Neuronal stem cell (in vitro differentiated cells): Measurements from ENCODE around the gene EPHA4.

Experiments
- DNase-seq: peaks from one replicate; pipeline ENCODE4 v3.0.0-alpha.2; 2013; ENCODE audit warnings: low spot score
- H2AFZ ChIP-seq: one replicate; pipeline ENCODE4 v1.6.1; 2013; ENCODE audit warnings: mild to moderate bottlenecking, low read length, inconsistent platforms
- H2AK5ac ChIP-seq: 2 replicates; pipeline ENCODE4 v1.6.1; 2013; ENCODE audit warnings: low read depth, mild to moderate bottlenecking, inconsistent platforms, low read length, moderate library complexity, mixed read lengths
- H2BK120ac ChIP-seq: 2 replicates; pipeline ENCODE4 v1.6.1; 2013; ENCODE audit warnings: low read depth, mild to moderate bottlenecking, inconsistent platforms, low read length, moderate library complexity, mixed read lengths
- H2BK12ac ChIP-seq: one replicate; pipeline ENCODE4 v1.6.1; 2013; ENCODE audit warnings: low read length, inconsistent platforms
- H2BK15ac ChIP-seq: 2 replicates; pipeline ENCODE4 v1.6.1; 2013; ENCODE audit warnings: mild to moderate bottlenecking, low read length, inconsistent platforms, mixed read lengths
- H2BK5ac ChIP-seq: one replicate; pipeline ENCODE4 v1.6.1; 2013; ENCODE audit warnings: inconsistent platforms, mild to moderate bottlenecking, low read length, moderate library complexity
- H3K14ac ChIP-seq: one replicate; pipeline ENCODE4 v1.6.1; 2013; ENCODE audit warnings: low read length, inconsistent platforms
- H3K18ac ChIP-seq: 2 replicates; pipeline ENCODE4 v1.6.1; 2013; ENCODE audit warnings: low read length, inconsistent platforms
- H3K23ac ChIP-seq: 2 replicates; pipeline ENCODE4 v1.6.1; 2013; ENCODE audit warnings: low read depth, mild to moderate bottlenecking, mixed read lengths, low read length, inconsistent platforms; ENCODE audit not compliant: poor library complexity
- H3K27ac ChIP-seq: replicated peaks from 3 replicates; pipeline ENCODE4 v1.5.1; 2013; ENCODE audit warnings: low read length, inconsistent platforms
- H3K27me3 ChIP-seq, 3 experiments: 2 replicates each; pipeline ENCODE4 v1.6.1; 2013; ENCODE audit warnings: low read length in 3 of 3, mild to moderate bottlenecking in 2 of 3, inconsistent platforms in 1 of 3, low read depth in 1 of 3, mixed read lengths in 1 of 3, moderate library complexity in 1 of 3; ENCODE audit not compliant: control insufficient read depth in 3 of 3, insufficient read depth in 3 of 3
- H3K36me3 ChIP-seq, 2 donors: replicated peaks in 1 of 2; 2 replicates each; pipeline ENCODE4 v1.6.1; 2013; ENCODE audit warnings: low read length in 2 of 2; ENCODE audit not compliant: control insufficient read depth in 2 of 2, insufficient read depth in 2 of 2
- H3K4ac ChIP-seq: 2 replicates; pipeline ENCODE4 v1.6.1; 2013; ENCODE audit warnings: inconsistent platforms, mild to moderate bottlenecking, low read length, moderate library complexity
- H3K4me1 ChIP-seq, 2 donors: 1 replicate in 1 of 2; 2 replicates in 1 of 2; pipeline ENCODE4 v1.6.1; 2013; ENCODE audit warnings: low read length in 2 of 2, low read depth in 1 of 2; ENCODE audit not compliant: control insufficient read depth in 2 of 2, insufficient read depth in 1 of 2
- H3K4me2 ChIP-seq: one replicate; pipeline ENCODE4 v1.6.1; 2013; ENCODE audit warnings: mild to moderate bottlenecking, low read length, inconsistent platforms; ENCODE audit not compliant: insufficient read depth, poor library complexity, severe bottlenecking
- H3K4me3 ChIP-seq, 2 donors: 2 replicates each; pipeline ENCODE4 v1.5.1; 2013; ENCODE audit warnings: low read length in 2 of 2, mild to moderate bottlenecking in 2 of 2, inconsistent platforms in 1 of 2, moderate library complexity in 1 of 2
- H3K79me1 ChIP-seq: one replicate; pipeline ENCODE4 v1.6.1; 2013; ENCODE audit warnings: low read depth, mild to moderate bottlenecking, inconsistent platforms, low read length, moderate library complexity
- H3K9ac ChIP-seq: one replicate; pipeline ENCODE4 v1.6.1; 2013; ENCODE audit warnings: mild to moderate bottlenecking, low read depth, low read length, inconsistent platforms; ENCODE audit not compliant: poor library complexity
- H3K9me3 ChIP-seq, 2 donors: replicated peaks in 1 of 2; 2 replicates each; pipeline versions ENCODE3 to v1.6.1; 2013; ENCODE audit warnings: low read length in 2 of 2, mild to moderate bottlenecking in 2 of 2, inconsistent platforms in 1 of 2, low read depth in 1 of 2, mixed read lengths in 1 of 2, moderate library complexity in 1 of 2; ENCODE audit not compliant: control insufficient read depth in 2 of 2, insufficient read depth in 1 of 2
- H4K8ac ChIP-seq: one replicate; pipeline ENCODE4 v1.6.1; 2013; ENCODE audit warnings: low read depth, mild to moderate bottlenecking, inconsistent platforms, low read length, moderate library complexity
- H4K91ac ChIP-seq: one replicate; pipeline ENCODE4 v1.6.1; 2013; ENCODE audit warnings: low read length, low read depth, mild to moderate bottlenecking, inconsistent platforms; ENCODE audit not compliant: poor library complexity
- WGBS, 2 donors: extraction: QIAGEN DNeasy Blood & Tissue Kit; methylation state at CpG; one replicate each; pipeline ENCODE4 v1.1.7; 2013; ENCODE audit warnings: missing lambda C conversion rate in 2 of 2, mixed read lengths in 1 of 2; ENCODE audit not compliant: insufficient read length in 2 of 2, insufficient replicate concordance in 1 of 2; ENCODE audit errors: extremely low coverage in 2 of 2; 5-methylcytosine and 5-hydroxymethylcytosine counted together

EPHA4 gene

GRCh38 chr2:221476195-221476594 is 95.9 kb downstream of the EPHA4 start:
- H3K79me1 ChIP-seq, result peaks cover 2% of the 10 kb centered on the region
- no peak overlapping the region for H2AK5ac ChIP-seq
- no peak overlapping the region for H3K4me3 ChIP-seq
- H3K4ac ChIP-seq, result no peak overlapping the region
- H3K36me3 ChIP-seq, result peaks cover 0 to 4% of the 10 kb centered on the region in 2 donors
- no CpG with 5 or more reads among the region's 1 CpG for WGBS, 2 donors
- H3K18ac ChIP-seq, result no peak overlapping the region
- no peak overlapping the region for H3K9ac ChIP-seq
- H3K27me3 ChIP-seq, result no peaks in the 10 kb centered on the region
- H4K8ac ChIP-seq, result no peak overlapping the region
- DNase-seq, result no peak
- no peak overlapping the region for H2BK5ac ChIP-seq
- H3K4me1 ChIP-seq, result peaks cover 0 to 10% of the 10 kb centered on the region in 2 donors
- no peak overlapping the region for H3K27ac ChIP-seq
- H2BK12ac ChIP-seq, result no peak overlapping the region
- no peak overlapping the region for H3K23ac ChIP-seq
- no peak overlapping the region for H4K91ac ChIP-seq
- peaks cover 0 to 1% of the 10 kb centered on the region in 2 donors for H3K9me3 ChIP-seq
- H2BK120ac ChIP-seq, result no peak overlapping the region
- no peak overlapping the region for H3K4me2 ChIP-seq
- no peak overlapping the region for H2BK15ac ChIP-seq
- H3K14ac ChIP-seq, result no peak overlapping the region
- no peak overlapping the region for H2AFZ ChIP-seq

GRCh38 chr2:221473451-221473850 is 98.7 kb downstream of the EPHA4 start:
- H3K9ac ChIP-seq, result no peak overlapping the region
- peaks cover 0 to 1% of the 10 kb centered on the region in 2 donors for H3K9me3 ChIP-seq
- H3K27ac ChIP-seq, result no peak overlapping the region
- H3K27me3 ChIP-seq, result no peaks in the 10 kb centered on the region
- H3K23ac ChIP-seq, result no peak overlapping the region
- DNase-seq, result no peak
- H4K91ac ChIP-seq, result no peak overlapping the region
- H2AFZ ChIP-seq, result no peak overlapping the region
- H3K4me1 ChIP-seq, result peaks cover 0 to 4% of the 10 kb centered on the region in 2 donors
- no peak overlapping the region for H4K8ac ChIP-seq
- no peak overlapping the region for H3K4ac ChIP-seq
- peaks cover 0 to 4% of the 10 kb centered on the region in 2 donors for H3K36me3 ChIP-seq
- H3K4me2 ChIP-seq, result no peak overlapping the region
- no peak overlapping the region for H3K14ac ChIP-seq
- H2BK12ac ChIP-seq, result no peak overlapping the region
- no peak overlapping the region for H2BK15ac ChIP-seq
- no peak overlapping the region for H3K4me3 ChIP-seq
- no peak overlapping the region for H2BK120ac ChIP-seq
- peaks cover 2% of the 10 kb centered on the region for H3K79me1 ChIP-seq
- no peak overlapping the region for H2AK5ac ChIP-seq
- H3K18ac ChIP-seq, result no peak overlapping the region
- no peak overlapping the region for H2BK5ac ChIP-seq

- Histone ChIP-seq H3K27me3 (no peaks in the 10 kb centered on the region), H2BK120ac (no peak overlapping the region), H4K8ac (no peak overlapping the region), H3K36me3 (peaks cover 0 to 2% of the 10 kb centered on the region in 2 donors), H3K4me2 (no peak overlapping the region), H3K4me1 (peaks cover 0 to 14% of the 10 kb centered on the region in 2 donors), H3K18ac (no peak overlapping the region), H2BK5ac (no peak overlapping the region), H3K23ac (no peak overlapping the region), H3K79me1 (peaks cover 5% of the 10 kb centered on the region), H3K27ac (peak overlapping the region; percentile 77), H3K14ac (no peak overlapping the region), H3K9ac (no peak overlapping the region), H2AFZ (no peak overlapping the region), H2BK15ac (no peak overlapping the region), H2BK12ac (no peak overlapping the region), H2AK5ac (no peak overlapping the region), H3K4me3 (no peak overlapping the region), H4K91ac (no peak overlapping the region), H3K4ac (no peak overlapping the region), H3K9me3 (no peaks in the 10 kb centered on the region)
- no CpG with 5 or more reads among the region's 2 CpGs for WGBS, 2 donors
- peak; percentile 44 for DNase-seq
Observed at GRCh38 chr2:221468317-221468716, 103.8 kb downstream of the EPHA4 start.

DNA sequence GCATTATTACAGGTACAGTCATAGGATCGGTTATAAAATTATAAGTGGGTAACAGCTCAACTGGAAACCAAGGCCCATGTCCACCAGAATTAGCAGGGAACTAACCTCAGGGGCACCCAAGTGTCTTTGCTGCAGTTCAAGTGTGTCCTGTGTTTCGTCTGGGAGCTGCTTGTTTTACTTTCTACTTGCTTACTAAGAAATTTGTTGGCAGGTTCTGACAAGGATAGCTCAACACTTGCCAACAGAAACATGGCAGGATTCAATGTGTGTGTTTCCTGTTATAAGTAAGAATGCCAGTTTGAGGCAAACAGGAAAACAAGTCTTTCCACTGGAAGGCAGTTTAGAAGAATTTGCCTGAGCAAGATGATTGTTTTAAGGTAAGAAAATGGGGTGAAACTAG is 104.5 kb downstream of the EPHA4 start:
- Histone ChIP-seq H2BK12ac (no peak overlapping the region), H3K9me3 (no peaks in the 10 kb centered on the region), H2AK5ac (no peak overlapping the region), H3K14ac (no peak overlapping the region), H4K91ac (no peak overlapping the region), H3K36me3 (peaks cover 0 to 2% of the 10 kb centered on the region in 2 donors), H3K4me2 (no peak overlapping the region), H3K4ac (no peak overlapping the region), H2AFZ (no peak overlapping the region), H3K27ac (peak overlapping the region; percentile 45), H3K79me1 (peaks cover 5% of the 10 kb centered on the region), H3K4me3 (no peak overlapping the region), H2BK15ac (no peak overlapping the region), H3K9ac (no peak overlapping the region), H3K23ac (no peak overlapping the region), H2BK5ac (no peak overlapping the region), H2BK120ac (no peak overlapping the region), H3K4me1 (peaks cover 0 to 12% of the 10 kb centered on the region in 2 donors), H4K8ac (no peak overlapping the region), H3K27me3 (no peaks in the 10 kb centered on the region), H3K18ac (no peak overlapping the region)
- no CpG with 5 or more reads among the region's 2 CpGs for WGBS, 2 donors
- DNase-seq, result no peak
